Stimulated activated CD4-positive, alpha-beta T cell treated with anti-CD3 and anti-CD28 coated beads, Interleukin-2, amount 100 ng/mL, for 48 hours (primary cell): ENCODE data around the gene NKAIN2.

ENCODE experiments used
- DNase-seq, 2 donors: peaks; one replicate each; pipeline ENCODE4 v3.0.0-alpha.2; 2020

Gene NKAIN2

GRCh38 chr6:123810214-123810613 lies 6.5 kb downstream of the NKAIN2 start:
- DNase-seq, result no peak

- no peak for DNase-seq
These were observed 7.3 kb downstream of the NKAIN2 start for GRCh38 chr6:123810948-123811347.

GRCh38 chr6:123811378-123811777 lies 7.7 kb downstream of the NKAIN2 start:
- no peak for DNase-seq

- no peak for DNase-seq
These were observed 9.0 kb downstream of the NKAIN2 start for GRCh38 chr6:123812621-123813020.

GRCh38 chr6:123821112-123821511 lies 17.4 kb downstream of the NKAIN2 start:
- no peak for DNase-seq

GRCh38 chr6:123829302-123829953 lies 25.8 kb downstream of the NKAIN2 start:
- no peak for DNase-seq

- DNase-seq, result no peak
These were observed 26.5 kb downstream of the NKAIN2 start for GRCh38 chr6:123830120-123830519.

GRCh38 chr6:123838505-123839234 lies 35.0 kb downstream of the NKAIN2 start:
- no peak for DNase-seq

- no peak for DNase-seq
These were observed 37.6 kb downstream of the NKAIN2 start for GRCh38 chr6:123841067-123841896.

GRCh38 chr6:123844011-123844410 lies 40.3 kb downstream of the NKAIN2 start:
- DNase-seq, result no peak

GRCh38 chr6:123848347-123848746 lies 44.7 kb downstream of the NKAIN2 start:
- no peak for DNase-seq

GRCh38 chr6:123849406-123849805 lies 45.7 kb downstream of the NKAIN2 start:
- DNase-seq, result no peak

GRCh38 chr6:123850555-123850954 lies 46.9 kb downstream of the NKAIN2 start:
- DNase-seq, result no peak

GRCh38 chr6:123854201-123854600 lies 50.5 kb downstream of the NKAIN2 start:
- no peak for DNase-seq

GRCh38 chr6:123855506-123855905 lies 51.8 kb downstream of the NKAIN2 start:
- no peak for DNase-seq

- no peak for DNase-seq
These were observed 55.6 kb downstream of the NKAIN2 start for GRCh38 chr6:123859291-123859690.

GRCh38 chr6:123869334-123869733 lies 65.7 kb downstream of the NKAIN2 start:
- DNase-seq, result no peak

GRCh38 chr6:123873974-123874373 lies 70.3 kb downstream of the NKAIN2 start:
- DNase-seq, result no peak

- DNase-seq, result no peak
These were observed 72.1 kb downstream of the NKAIN2 start for GRCh38 chr6:123875784-123876183.

- DNase-seq, result no peak
These were observed 76.1 kb downstream of the NKAIN2 start for GRCh38 chr6:123879749-123880148.

GRCh38 chr6:123888771-123889513 lies 85.3 kb downstream of the NKAIN2 start:
- no peak for DNase-seq

- DNase-seq, result no peak
These were observed 91.7 kb downstream of the NKAIN2 start for GRCh38 chr6:123895346-123895745.

- no peak for DNase-seq
These were observed 92.1 kb downstream of the NKAIN2 start for GRCh38 chr6:123895806-123896205.
